Measurements from ENCODE around the gene DIP2C. TPM values are rescaled to one million over a fixed set of nuclear protein-coding genes. Genes with fewer than 3 reads are reported as not detected.

The DIP2C gene
- total RNA-seq, 4 donors from 2014 or later = 2.4 to 14.9 (median 6.1) TPM

DNA sequence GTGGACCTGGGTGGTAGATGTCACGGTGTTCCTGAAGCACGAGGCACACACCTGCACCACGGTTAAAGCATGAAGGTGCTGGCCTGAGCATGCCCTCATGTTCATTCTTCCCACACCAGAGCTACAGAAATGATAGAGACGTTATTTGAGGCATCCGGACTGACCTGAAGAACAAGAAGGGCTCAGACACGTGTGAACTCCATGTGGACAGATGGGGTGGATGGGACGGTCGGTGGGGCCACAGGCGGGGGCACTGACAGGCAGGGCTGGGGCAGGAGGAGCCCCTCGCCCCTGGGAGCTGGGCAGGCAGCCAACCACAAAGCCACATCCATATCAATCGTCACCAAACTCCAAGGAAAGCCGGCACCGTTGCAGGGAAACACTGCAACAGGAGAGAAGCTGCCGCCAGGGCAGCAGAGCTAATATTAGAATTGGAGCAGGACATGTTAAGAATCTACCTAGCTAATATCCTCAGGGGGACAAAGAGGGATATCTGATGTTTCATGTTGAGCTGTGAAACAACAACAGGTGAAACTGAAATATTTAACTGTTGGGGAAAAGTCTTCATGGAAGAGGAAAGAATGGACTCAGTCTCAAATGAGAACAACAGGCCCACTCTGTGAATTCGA lies 37.8 kb upstream of the DIP2C start:
- no peak overlapping the region for H3K4me3 ChIP-seq
- intact Hi-C loops (cut with DNase I) = no loop called here
- no peaks in the 10 kb centered on the region for H3K4me1 ChIP-seq
- H3K9me3 ChIP-seq = no peaks in the 10 kb centered on the region
- no peak overlapping the region for H3K27ac ChIP-seq
- no peak for DNase-seq
- WGBS, 2 donors = 38 to 79% methylated on average over 4 to 12 of the region's 15 CpGs
- H3K36me3 ChIP-seq = no peaks in the 10 kb centered on the region
- TF ChIP-seq POLR2A (IDR thresholded peaks at IDR 0.05) = no peak
- H3K27me3 ChIP-seq = peaks cover 0 to 20% (median 0%) of the 10 kb centered on the region in 4 donors

DNA sequence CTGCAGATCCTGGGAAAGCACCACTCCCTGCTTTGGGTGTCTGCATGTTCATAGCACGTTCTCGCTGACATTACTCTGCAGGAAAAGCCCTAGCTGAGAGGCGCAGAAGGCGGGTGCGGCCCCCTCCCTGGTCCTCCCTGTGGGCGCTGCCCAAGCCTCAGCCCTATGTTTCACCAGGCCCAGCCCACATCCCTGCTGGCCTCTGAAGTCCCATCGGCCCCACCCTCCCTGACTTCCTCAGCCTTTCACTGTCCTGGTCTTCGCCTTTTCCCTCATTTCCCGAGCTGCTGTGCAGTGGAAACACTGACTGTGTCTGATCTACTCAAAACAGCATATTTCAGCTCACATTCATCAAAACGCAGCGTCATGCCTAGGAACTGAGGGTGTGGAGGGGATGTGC lies 36.3 kb upstream of the DIP2C start:
- intact Hi-C loops (cut with DNase I) = no loop called here
- Histone ChIP-seq H3K4me3 (no peak overlapping the region), H3K27ac (no peak overlapping the region), H3K4me1 (no peaks in the 10 kb centered on the region), H3K36me3 (no peaks in the 10 kb centered on the region), H3K27me3 (peaks cover 0 to 10% (median 0%) of the 10 kb centered on the region in 4 donors), H3K9me3 (no peaks in the 10 kb centered on the region)
- no peak for TF ChIP-seq POLR2A (IDR thresholded peaks at IDR 0.05)
- TF ChIP-seq, protein P1, sequence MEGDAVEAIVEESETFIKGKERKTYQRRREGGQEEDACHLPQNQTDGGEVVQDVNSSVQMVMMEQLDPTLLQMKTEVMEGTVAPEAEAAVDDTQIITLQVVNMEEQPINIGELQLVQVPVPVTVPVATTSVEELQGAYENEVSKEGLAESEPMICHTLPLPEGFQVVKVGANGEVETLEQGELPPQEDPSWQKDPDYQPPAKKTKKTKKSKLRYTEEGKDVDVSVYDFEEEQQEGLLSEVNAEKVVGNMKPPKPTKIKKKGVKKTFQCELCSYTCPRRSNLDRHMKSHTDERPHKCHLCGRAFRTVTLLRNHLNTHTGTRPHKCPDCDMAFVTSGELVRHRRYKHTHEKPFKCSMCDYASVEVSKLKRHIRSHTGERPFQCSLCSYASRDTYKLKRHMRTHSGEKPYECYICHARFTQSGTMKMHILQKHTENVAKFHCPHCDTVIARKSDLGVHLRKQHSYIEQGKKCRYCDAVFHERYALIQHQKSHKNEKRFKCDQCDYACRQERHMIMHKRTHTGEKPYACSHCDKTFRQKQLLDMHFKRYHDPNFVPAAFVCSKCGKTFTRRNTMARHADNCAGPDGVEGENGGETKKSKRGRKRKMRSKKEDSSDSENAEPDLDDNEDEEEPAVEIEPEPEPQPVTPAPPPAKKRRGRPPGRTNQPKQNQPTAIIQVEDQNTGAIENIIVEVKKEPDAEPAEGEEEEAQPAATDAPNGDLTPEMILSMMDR (IDR thresholded peaks at IDR 0.05) = no peak
- WGBS, 2 donors = 69 to 71% methylated on average over 8 to 9 of the region's 11 CpGs
- no peak for DNase-seq

GRCh38 chr10:725302-725701 lies 35.8 kb upstream of the DIP2C start:
- TF ChIP-seq POLR2A (IDR thresholded peaks at IDR 0.05) = no peak
- TF ChIP-seq, protein P1 (IDR thresholded peaks at IDR 0.05) = no peak
- no peak overlapping the region for H3K27ac ChIP-seq
- no peaks in the 10 kb centered on the region for H3K36me3 ChIP-seq
- peaks cover 0 to 10% (median 0%) of the 10 kb centered on the region in 4 donors for H3K27me3 ChIP-seq
- WGBS, 2 donors = 58 to 70% methylated on average over 8 to 9 of the region's 12 CpGs
- no peak for DNase-seq
- intact Hi-C loops (cut with DNase I) = no loop called here
- H3K9me3 ChIP-seq = no peaks in the 10 kb centered on the region
- no peaks in the 10 kb centered on the region for H3K4me1 ChIP-seq
- no peak overlapping the region for H3K4me3 ChIP-seq

GRCh38 chr10:723973-724372 lies 34.5 kb upstream of the DIP2C start:
- H3K36me3 ChIP-seq = no peaks in the 10 kb centered on the region

DNA sequence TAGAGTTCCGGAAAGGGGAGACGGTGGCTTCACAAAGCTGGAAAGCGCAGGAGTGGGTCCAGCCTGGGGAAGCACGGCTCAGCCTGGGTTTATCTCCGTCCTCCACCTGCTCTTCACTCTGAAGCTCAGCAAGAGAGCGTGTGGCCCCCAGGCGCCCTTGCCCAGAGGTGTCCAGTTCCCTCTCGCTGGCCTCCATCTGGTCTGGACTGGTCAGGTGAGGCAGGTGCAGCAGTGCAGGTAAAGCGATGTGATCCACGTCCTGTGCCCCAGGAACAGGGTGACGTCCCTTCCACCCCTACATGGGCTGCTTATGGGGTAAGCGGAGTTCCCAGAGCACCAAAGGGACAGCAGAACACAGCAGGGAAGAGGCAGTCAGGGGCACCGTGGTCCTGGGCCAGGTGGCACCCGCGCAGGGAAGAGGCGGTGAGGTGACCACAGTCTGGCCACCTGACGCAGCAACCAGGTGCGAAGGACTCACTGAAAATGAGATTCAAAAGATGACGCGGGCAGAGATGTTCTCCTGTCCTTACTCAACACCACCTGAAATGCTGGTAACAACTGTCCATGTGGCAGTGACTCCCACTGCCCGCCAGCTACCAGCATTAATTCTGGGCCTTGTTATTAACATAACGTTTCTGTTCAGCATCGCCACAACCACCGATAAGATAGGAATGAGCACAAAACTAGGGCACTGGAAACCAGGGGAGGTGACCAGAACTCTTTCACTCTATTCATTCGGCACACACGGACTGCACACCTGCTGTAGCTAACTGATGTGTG lies 33.0 kb upstream of the DIP2C start:
- no peaks in the 10 kb centered on the region for H3K9me3 ChIP-seq
- no peak overlapping the region for H3K4me3 ChIP-seq
- H3K27me3 ChIP-seq = no peaks in the 10 kb centered on the region
- no peak for DNase-seq
- no peaks in the 10 kb centered on the region for H3K4me1 ChIP-seq
- no peaks in the 10 kb centered on the region for H3K36me3 ChIP-seq
- no peak overlapping the region for H3K27ac ChIP-seq
- intact Hi-C loops (cut with DNase I) = no loop called here
- 91 to 93% methylated on average over 10 to 16 of the region's 26 CpGs for WGBS, 2 donors
- TF ChIP-seq, protein P1 (IDR thresholded peaks at IDR 0.05) = no peak
- no peak for TF ChIP-seq POLR2A (IDR thresholded peaks at IDR 0.05)

More at GRCh38 chr10:723973-724372, 34.5 kb upstream of the DIP2C start:
- H3K9me3 ChIP-seq = no peaks in the 10 kb centered on the region
- intact Hi-C loops (cut with DNase I) = no loop called here
- H3K4me1 ChIP-seq = no peaks in the 10 kb centered on the region
- H3K27ac ChIP-seq = no peak overlapping the region
- TF ChIP-seq POLR2A (IDR thresholded peaks at IDR 0.05) = no peak
- TF ChIP-seq, protein P1 (IDR thresholded peaks at IDR 0.05) = no peak
- H3K4me3 ChIP-seq = no peak overlapping the region
- DNase-seq = no peak
- WGBS, 2 donors = 87% methylated on average over 15 to 16 of the region's 16 CpGs
- H3K27me3 ChIP-seq = no peaks in the 10 kb centered on the region
